SU-DHL-6 (cell line): ENCODE measurements around the gene FUBP1.
"Not testable (repeated sequence)": the region's sequence is repeated elsewhere in the genome, so short reads cannot be mapped to it uniquely, and the experiment has no call there.

Experiments used
- CTCF ChIP-seq: fragments of 200-600 bp; sonication (generic); IDR thresholded peaks from one replicate; pipeline ENCODE4 v1.5.1; 2017; ENCODE audit warnings: antibody characterized with exemption, mild to moderate bottlenecking, low read length, moderate library complexity; ENCODE audit not compliant: insufficient read depth, poor library complexity, severe bottlenecking
- EZH2phosphoT487 ChIP-seq: fragments of 200-600 bp; sonication (generic), shearing (Covaris generic); conservative IDR thresholded peaks from 2 replicates; pipeline ENCODE4 v1.6.1; 2018; ENCODE audit warnings: mild to moderate bottlenecking, antibody characterized with exemption, low read length, moderate library complexity, mixed read lengths

- not testable (repeated sequence) for TF ChIP-seq CTCF, EZH2phosphoT487
These were observed 60.0 kb downstream of the FUBP1 start for GRCh38 chr1:77918918-77919317.
